GM06990 (cell line): ENCODE measurements around the gene IL23A.
A peak's percentile ranks its signal among the peaks of the same experiment; 100 is the strongest.
"Not testable (repeated sequence)": the region's sequence is repeated elsewhere in the genome, so short reads cannot be mapped to it uniquely, and the experiment has no call there.

Experiments used
- DNase-seq: peaks from one replicate; pipeline ENCODE4 v3.0.0-alpha.2; 2011; ENCODE audit not compliant: insufficient read length; ENCODE audit errors: extremely low read depth
- H3K27me3 ChIP-seq: replicated peaks from 2 replicates; pipeline ENCODE4 v1.6.0; 2011; ENCODE audit warnings: low read length; ENCODE audit not compliant: control insufficient read depth, insufficient read depth
- H3K36me3 ChIP-seq: 2 replicates; pipeline ENCODE4 v1.5.1; 2011; ENCODE audit warnings: low read length; ENCODE audit not compliant: control insufficient read depth, insufficient read depth
- H3K4me3 ChIP-seq: replicated peaks from 2 replicates; pipeline ENCODE4 v1.5.1; 2011; ENCODE audit warnings: low read depth, mild to moderate bottlenecking, control low read depth, low read length
- CTCF ChIP-seq: IDR thresholded peaks from 2 replicates; pipeline ENCODE4 v1.5.1; 2011; ENCODE audit warnings: low read length, control low read depth, mild to moderate bottlenecking, inconsistent platforms; ENCODE audit not compliant: insufficient read depth, poor library complexity, severe bottlenecking

Gene IL23A

GRCh38 chr12:56330936-56331490 is 7.7 kb upstream of the IL23A start:
- H3K36me3 ChIP-seq = peaks cover 12% of the 10 kb centered on the region
- TF ChIP-seq CTCF = no peak
- no peak for DNase-seq
- no peak overlapping the region for H3K4me3 ChIP-seq
- no peaks in the 10 kb centered on the region for H3K27me3 ChIP-seq

- H3K4me3 ChIP-seq = peak overlapping the region; percentile 63
- no peak for TF ChIP-seq CTCF
- DNase-seq = no peak
- H3K36me3 ChIP-seq = peaks cover 3% of the 10 kb centered on the region
- no peaks in the 10 kb centered on the region for H3K27me3 ChIP-seq
Measured at GRCh38 chr12:56332512-56333196, 6.0 kb upstream of the IL23A start.

GRCh38 chr12:56333197-56333678 is 5.4 kb upstream of the IL23A start:
- Histone ChIP-seq H3K4me3 (peak overlapping the region; percentile 63), H3K36me3 (peaks cover under 1% of the 10 kb centered on the region; the same call in 1 of the 2 replicates), H3K27me3 (no peaks in the 10 kb centered on the region)
- no peak for TF ChIP-seq CTCF
- DNase-seq = no peak

- peak; percentile 40 for TF ChIP-seq CTCF
- Histone ChIP-seq H3K4me3 (peak within 1 kb of the TSS; percentile 63), H3K36me3 (no peaks in the 10 kb centered on the region), H3K27me3 (no peaks in the 10 kb centered on the region)
- DNase-seq = peak; percentile 93
Measured at GRCh38 chr12:56333679-56334489, 4.8 kb upstream of the IL23A start, which contains the start of gene PAN2. Gene PAN2 (minus strand): TSS chr12:56334000. CDS start chr12:56333094, 906 bp downstream.

GRCh38 chr12:56334490-56334793 is 4.2 kb upstream of the IL23A start:
- no peak for TF ChIP-seq CTCF
- no peaks in the 10 kb centered on the region for H3K27me3 ChIP-seq
- peak overlapping the region; percentile 63 for H3K4me3 ChIP-seq
- no peaks in the 10 kb centered on the region for H3K36me3 ChIP-seq
- no peak for DNase-seq

GRCh38 chr12:56335527-56335926 is 3.2 kb upstream of the IL23A start:
- not testable (repeated sequence) for DNase-seq, H3K27me3 ChIP-seq, H3K4me3 ChIP-seq, H3K36me3 ChIP-seq
